HG03280 (cell line): ENCODE measurements around the gene ZNF775.
"Not testable (repeated sequence)": the region's sequence is repeated elsewhere in the genome, so short reads cannot be mapped to it uniquely, and the experiment has no call there.

Experiments used
- ATAC-seq: cut with Tn5 transposase; IDR thresholded peaks from one replicate; pipeline ENCODE4 v1.9.1; 2021; ENCODE audit warnings: mild to moderate bottlenecking, moderate library complexity; ENCODE audit not compliant: unreplicated experiment

The ZNF775 gene

GRCh38 chr7:150380463-150380862, 1.3 kb downstream of the ZNF775 start:
- ATAC-seq: no peak

DNA sequence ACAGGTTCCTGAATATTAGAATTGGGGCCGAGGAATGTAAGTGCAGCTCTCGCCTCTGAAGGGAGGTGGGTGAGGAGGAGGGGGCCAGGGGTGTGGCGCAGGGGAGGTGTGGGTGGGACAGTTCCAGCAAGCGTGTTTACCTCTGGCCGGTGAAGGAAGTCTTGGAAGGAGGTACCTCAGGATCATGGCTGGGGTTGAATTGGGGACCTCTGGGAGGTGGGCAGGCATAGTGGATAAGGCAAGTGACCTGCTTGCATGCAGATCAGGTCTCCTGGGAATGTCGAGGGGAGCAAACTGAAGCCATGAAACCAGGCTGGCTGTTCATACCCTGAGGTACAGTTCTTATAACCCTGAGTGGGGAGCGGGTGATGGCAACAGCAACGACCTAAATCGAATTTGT, 2.0 kb downstream of the ZNF775 start:
- no peak for ATAC-seq

GRCh38 chr7:150381785-150382122, 2.6 kb downstream of the ZNF775 start:
- ATAC-seq: no peak

DNA sequence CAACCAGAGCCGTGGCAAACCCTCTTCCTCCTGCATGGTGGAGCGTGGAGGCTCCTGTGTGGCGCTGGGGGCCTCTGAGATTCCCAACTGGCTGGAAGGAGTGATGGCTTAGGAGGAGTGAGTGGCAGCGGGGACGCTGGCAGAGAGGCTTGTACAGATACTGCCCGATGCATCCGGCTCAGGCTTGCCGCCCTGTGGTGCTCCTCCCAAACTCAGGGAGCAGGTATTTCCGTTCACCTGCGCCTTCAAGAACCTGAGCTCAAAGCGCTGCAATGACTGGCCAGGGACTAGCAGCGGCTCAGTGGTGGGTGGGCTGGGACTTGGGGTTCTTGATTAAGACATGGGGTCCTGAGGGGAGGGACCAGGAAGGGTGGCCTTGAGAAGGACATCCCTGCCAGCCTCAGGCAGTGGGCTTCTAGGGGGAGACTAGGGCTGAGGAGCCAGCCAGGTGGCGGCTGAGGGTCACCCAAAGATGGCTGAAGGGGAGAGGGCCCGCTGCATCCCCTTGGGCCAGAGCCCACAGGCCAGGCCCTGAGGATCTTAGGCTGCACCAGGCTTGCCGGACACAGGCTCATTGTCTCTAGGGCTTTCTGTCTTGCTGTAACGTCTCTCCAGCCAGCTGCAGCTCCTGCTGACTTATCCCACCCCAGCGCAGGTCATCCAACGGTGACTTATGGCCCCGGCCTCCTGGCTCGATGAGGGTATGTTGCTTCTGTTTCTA, 3.2 kb downstream of the ZNF775 start:
- no peak for ATAC-seq

DNA sequence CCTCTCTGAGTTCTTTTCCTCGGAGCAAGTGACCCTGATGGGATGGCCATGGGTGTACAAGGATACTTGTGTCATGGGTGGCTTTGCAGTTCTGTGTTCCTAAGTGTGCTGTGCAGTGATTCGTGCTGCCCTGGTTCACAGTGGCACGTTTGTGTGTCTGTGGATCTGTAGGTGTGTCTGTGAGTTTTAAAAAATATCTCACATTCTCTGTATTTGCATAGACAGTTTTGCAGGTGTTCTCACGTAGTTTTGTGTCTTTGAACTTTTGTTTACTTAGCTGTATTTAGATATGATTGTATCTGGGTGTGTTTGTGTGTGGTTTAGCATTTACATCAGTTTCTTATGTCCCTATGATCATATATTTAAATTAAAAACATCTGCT, 3.7 kb downstream of the ZNF775 start:
- no peak for ATAC-seq

DNA sequence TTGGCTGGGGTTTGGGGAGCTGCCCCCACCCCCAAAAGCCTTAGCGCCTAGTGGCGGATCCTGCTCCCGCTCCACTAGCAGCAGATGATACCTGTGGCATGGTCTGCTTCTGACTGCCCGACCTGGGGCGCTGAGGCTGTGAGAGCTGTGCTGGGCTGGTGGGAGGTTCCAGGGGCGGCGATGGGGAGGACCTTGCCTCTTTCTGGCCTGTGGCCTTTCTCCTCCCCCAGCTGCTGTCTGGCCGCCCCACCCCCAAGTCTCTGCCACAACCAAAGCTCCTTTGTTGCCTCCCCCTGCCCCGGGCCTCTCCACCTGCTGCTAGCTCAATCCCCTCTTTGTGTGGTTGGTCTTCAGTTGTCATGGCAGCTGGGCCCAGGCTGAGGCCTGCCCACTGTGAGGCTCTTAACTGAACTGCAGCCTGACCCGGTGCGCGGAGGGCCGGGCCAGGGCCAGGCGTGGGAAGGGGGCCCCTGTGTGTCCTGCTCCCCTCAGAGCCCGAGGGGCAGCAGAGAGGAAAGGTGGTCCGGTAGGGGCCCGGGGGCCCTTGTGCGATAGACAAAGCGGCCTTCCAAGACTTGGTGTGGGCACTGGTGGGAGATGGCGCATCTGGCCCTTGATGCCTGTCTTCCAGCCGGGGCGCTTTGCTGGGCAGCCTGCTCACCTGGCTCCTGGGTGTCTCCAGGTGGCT, 4.7 kb downstream of the ZNF775 start:
- ATAC-seq: no peak

- ATAC-seq: no peak
These were observed 5.5 kb downstream of the ZNF775 start for GRCh38 chr7:150384406-150385301.

DNA sequence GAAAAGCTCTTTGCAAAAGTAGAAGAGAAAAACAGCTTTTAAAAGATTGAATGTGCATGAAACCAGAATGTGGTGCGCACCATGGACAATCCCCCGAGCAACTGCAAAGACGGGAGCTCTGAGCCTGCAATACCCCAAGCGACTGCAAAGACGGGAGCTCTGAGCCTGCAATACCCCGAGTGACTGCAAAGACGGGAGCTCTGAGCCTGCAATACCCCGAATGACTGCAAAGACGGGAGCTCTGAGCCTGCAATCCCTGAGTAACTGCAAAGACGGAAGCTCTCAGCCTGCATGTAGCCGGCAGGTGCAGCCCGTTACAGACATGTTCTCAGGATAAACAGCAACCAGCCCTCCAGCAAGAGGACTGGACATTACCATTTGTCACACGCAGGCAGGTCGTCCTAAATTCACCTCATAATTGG, 6.2 kb downstream of the ZNF775 start:
- no peak for ATAC-seq

DNA sequence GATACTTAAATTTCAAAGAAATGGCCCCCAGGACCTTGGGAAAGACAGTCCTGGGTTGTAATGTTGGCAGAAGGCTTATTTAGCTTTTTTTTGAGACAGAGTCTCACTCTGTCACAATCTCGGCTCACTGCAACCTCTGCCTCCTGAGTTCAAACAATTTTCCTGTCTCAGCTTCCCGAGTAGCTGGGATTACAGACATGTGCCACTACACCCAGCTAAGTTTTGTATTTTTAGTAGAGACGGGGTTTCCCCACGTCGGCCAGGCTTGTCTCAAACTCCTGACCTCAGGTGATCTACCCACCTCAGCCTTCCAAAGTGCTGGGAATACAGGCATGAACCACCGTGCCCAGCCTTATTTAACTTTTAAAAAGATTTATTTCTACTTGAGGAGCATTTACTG, 6.8 kb downstream of the ZNF775 start:
- ATAC-seq: not testable (repeated sequence)

- ATAC-seq: no peak
These were observed 9.2 kb downstream of the ZNF775 start for GRCh38 chr7:150388306-150388705.

- ATAC-seq: no peak
These were observed 9.8 kb downstream of the ZNF775 start for GRCh38 chr7:150388709-150389531.

DNA sequence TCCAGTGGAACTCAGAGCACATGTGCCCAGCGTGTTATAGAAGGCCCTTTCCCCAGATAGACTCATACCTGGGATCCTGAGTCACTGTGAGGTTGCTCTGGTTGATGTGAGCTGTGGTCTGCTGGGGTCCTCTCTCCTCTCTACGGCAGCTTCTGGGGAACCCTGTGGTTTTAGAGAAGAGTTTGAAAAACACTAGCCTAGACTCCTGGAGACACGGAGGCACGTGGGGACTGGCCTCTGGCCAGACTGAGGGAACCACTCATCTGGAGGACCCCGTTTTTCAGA, 10.3 kb downstream of the ZNF775 start:
- ATAC-seq: no peak

DNA sequence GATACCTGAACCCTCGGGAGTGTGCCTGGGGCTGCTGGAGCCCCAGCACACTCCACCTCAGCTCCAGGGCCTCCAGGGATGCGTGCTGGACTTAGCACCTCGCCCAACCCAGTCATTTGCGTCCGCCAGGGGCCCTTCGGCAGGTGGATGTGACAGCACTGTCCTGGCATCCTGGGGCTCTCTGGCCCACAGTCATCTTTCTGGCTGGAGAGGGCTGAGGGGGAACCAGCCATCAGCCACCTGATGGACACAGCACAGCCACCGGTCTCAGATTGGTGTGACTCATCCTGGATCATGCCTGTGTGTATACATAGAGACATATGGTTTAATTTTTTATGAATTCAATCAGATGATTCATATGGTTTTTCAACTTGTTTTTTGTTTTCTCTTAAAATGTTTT, 11.1 kb downstream of the ZNF775 start:
- no peak for ATAC-seq

- ATAC-seq: no peak
These were observed 14.2 kb downstream of the ZNF775 start for GRCh38 chr7:150393325-150393724.

DNA sequence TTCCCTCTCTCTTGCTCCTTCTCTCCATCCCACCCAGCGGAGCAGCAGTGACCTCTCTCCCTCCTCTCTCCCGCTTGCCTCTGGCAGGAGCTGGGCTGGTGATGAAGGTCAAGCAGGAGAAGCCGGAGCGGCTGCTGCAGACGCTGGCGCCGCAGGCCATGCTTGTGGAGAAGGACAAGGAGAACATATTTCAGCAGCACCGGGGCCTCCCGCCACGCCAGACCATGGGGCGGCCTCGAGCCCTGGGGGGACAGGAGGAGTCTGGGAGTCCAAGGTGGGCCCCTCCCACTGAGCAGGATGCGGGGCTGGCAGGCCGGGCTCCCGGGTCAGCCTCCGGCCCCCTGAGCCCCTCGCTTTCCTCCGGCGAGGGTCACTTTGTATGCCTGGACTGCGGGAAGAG, 17.3 kb downstream of the ZNF775 start:
- no peak for ATAC-seq

DNA sequence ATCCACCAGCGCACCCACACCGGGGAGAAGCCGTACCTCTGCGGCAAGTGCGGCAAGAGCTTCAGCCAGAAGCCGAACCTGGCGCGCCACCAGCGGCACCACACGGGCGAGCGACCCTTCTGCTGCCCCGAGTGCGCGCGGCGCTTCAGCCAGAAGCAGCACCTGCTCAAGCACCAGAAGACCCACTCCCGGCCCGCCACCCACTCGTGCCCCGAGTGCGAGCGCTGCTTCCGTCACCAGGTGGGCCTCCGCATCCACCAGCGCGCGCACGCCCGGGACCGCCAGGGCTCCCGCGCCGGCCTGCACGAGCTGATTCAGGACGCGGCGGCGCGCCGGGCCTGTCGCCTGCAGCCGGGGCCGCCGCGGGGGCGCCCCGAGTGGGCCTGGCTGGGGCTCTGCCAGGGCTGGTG, 17.7 kb downstream of the ZNF775 start:
- ATAC-seq: no peak

- no peak for ATAC-seq
These were observed 18.4 kb downstream of the ZNF775 start for GRCh38 chr7:150397346-150398107.

DNA sequence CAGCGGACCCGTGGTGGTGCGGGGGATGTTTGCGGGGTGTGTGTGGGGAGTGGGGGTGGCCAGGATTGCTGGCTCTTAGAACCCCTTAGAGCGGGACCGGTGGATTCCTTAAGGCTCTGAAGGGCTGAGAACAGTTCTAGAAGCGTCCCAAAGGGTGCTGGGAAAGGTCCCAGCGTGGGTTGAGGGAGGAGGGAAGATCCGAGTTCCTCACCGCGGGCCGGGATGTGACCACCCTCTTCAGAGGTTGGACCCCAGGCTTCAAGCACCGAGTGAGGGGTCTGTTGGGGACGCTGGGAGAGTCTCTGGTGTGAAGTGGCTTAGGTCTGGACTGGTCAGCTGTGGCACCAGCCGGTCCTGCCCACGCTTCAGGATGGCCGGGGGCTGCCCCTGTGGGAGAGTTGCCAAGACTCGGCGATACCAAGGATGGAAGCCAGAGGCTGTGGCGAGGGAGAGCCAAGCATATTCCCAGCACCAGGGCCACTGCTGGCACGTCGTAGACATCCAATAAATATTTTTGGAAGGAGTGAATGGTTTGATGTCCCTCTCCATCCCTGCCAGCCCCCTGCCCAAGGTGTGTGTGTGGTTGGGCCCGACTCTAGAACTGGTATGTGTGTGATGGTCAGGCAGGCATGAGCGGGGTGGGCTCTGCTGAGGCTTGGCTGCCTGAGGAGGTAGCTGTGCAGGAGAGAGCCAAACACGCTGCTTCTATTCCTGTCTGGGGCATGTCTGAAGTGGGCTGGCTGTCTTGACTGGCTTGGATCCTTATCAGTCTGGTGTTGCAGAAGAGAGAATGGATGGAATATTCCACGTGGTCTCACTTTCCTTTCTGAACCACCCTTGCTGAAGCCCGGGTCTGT, 19.2 kb downstream of the ZNF775 start:
- no peak for ATAC-seq

- no peak for ATAC-seq
These were observed 19.8 kb downstream of the ZNF775 start for GRCh38 chr7:150398965-150399320.
